Panc1 (cell line): Measurements from ENCODE around the gene COL28A1.

ENCODE experiments used
- POLR2AphosphoS5 ChIP-seq: IDR thresholded peaks from 2 replicates; pipeline ENCODE4 v1.6.1; 2012; ENCODE audit warnings: mild to moderate bottlenecking, low read depth, low read length, moderate library complexity
- REST ChIP-seq, 2 experiments: IDR thresholded peaks; 2 replicates each; pipeline ENCODE4 v1.6.1; 2011 to 2012; ENCODE audit warnings: low read depth in 2 of 2, control low read depth in 1 of 2, low read length in 1 of 2, mild to moderate bottlenecking in 1 of 2, moderate library complexity in 1 of 2; ENCODE audit not compliant: insufficient read depth in 1 of 2
- SIN3A ChIP-seq: IDR thresholded peaks from 2 replicates; pipeline ENCODE4 v1.6.1; 2012; ENCODE audit warnings: low read depth, mild to moderate bottlenecking, low read length, moderate library complexity, borderline replicate concordance; ENCODE audit not compliant: insufficient read depth
- TCF7L2 ChIP-seq: IDR thresholded peaks from 2 replicates; pipeline ENCODE4 v1.6.1; 2011; ENCODE audit warnings: mild to moderate bottlenecking, low read depth, low read length, inconsistent platforms
- TF ChIP-seq, protein P1 (sequence below): fragments of 450-650 bp; IDR thresholded peaks from 2 replicates; pipeline ENCODE4 v1.5.1; 2017; ENCODE audit warnings: mild to moderate bottlenecking

DNA sequence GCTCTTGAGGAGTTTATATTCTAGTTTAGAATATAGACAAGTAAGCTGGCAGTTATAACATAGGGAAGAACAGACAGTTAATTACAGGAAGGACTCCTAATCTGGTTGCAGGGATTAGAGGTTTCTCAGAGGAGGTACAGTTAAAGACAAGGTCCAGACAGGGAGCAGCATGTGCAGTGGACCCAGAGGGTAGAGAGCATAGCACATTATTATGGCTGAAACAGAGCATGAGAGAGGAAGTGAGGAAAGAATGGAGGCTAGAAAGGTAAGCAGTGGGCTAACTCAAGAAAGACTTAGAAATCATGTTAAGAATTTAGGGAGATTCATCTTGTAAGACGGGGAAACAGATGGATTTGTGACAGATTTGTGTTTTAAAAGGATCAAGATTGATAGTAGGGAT lies 40.7 kb upstream of the COL28A1 start:
- TF ChIP-seq POLR2AphosphoS5 (no peak), SIN3A (no peak), TCF7L2 (no peak), REST (IDR thresholded peaks at IDR 0.05; ENCODE audit: insufficient read depth in 1 of 2, low read depth in 2 of 2, low read length in 1 of 2) (no peak)
- TF ChIP-seq, protein P1, sequence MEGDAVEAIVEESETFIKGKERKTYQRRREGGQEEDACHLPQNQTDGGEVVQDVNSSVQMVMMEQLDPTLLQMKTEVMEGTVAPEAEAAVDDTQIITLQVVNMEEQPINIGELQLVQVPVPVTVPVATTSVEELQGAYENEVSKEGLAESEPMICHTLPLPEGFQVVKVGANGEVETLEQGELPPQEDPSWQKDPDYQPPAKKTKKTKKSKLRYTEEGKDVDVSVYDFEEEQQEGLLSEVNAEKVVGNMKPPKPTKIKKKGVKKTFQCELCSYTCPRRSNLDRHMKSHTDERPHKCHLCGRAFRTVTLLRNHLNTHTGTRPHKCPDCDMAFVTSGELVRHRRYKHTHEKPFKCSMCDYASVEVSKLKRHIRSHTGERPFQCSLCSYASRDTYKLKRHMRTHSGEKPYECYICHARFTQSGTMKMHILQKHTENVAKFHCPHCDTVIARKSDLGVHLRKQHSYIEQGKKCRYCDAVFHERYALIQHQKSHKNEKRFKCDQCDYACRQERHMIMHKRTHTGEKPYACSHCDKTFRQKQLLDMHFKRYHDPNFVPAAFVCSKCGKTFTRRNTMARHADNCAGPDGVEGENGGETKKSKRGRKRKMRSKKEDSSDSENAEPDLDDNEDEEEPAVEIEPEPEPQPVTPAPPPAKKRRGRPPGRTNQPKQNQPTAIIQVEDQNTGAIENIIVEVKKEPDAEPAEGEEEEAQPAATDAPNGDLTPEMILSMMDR, result no peak
